Right ventricle myocardium superior (tissue), 1 donor: ENCODE data around the gene GRB10. TPM values are rescaled to one million over a fixed set of nuclear protein-coding genes. Genes with fewer than 3 reads are reported as not detected.

Source experiments
- ATAC-seq: fragments of 200-7000 bp; cut with Tn5 transposase; one replicate; pipeline ENCODE4 v1.9.1; 2020; ENCODE audit warnings: mild to moderate bottlenecking; ENCODE audit not compliant: poor library complexity
- DNase-seq: peaks from one replicate; pipeline ENCODE4 v3.0.0-alpha.2; 2020
- intact Hi-C: fragments of 100-400 bp; cut with DNase I; formaldehyde crosslinking; loops from one replicate; pipeline ENCODE4 v1.11.2; 2022
- total RNA-seq: library from RNA; stranded (reverse); fragmentation: NEBNext Ultra II Directional; extraction: Animal tissue kit (Norgen Biotek cat#: 25700); gene quantifications from one replicate; pipeline ENCODE4 v1.2.1, GENCODE V29; 2021
- donor health status: DM: no; HTN: yes; CAD: no; lungs with severe emphysema.

Gene GRB10
- total RNA-seq, 1 donor from 2014 or later, result 32.2 TPM

DNA sequence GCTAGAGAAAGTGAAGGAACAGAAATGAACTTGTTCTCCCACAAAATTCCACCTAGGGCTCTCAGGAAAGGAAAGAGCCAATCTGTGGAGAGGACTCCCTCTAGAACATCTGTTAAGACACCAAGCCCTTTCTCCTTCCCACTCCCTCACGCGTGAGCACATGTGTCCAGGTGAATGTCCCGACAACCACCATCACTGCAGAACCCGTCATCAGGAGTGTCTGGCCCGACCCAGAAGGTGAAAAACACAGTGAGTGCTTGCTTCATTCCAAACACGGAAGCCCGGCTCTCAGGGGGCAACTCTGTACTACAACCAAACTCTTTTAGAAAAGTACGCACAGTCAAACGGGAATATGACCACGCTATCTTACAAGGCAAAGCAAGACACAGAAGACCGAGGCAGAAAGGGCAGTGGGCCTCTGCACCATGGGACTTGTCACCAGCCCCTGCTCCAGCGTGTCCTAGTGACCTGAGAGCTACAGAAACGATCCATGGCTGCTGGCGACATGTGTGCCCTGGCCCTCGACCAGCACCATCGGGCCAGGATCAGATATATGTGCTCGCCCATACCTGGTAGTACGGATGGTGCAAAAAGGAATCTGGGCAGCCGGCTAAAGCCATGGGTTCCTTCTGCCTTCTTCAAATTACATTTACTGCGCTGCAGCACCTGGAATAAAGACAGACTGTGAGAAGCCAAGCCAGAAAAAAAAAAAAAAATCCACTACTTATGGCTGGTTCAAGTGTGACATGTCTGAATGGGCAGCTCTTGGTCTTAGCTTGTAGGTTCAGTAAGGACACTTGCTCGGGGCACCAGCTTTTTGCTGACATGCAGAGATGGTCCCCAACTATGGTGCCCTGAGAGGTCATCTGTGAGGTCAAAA is 50.8 kb downstream of the GRB10 start:
- no peak for ATAC-seq
- intact Hi-C loops, result no loop called here
- no peak for DNase-seq

GRCh38 chr7:50730446-50731400 is 52.0 kb downstream of the GRB10 start:
- no peak for DNase-seq
- peak; percentile 40 for ATAC-seq
- intact Hi-C loops, result no loop called here

GRCh38 chr7:50729962-50730361 is 52.7 kb downstream of the GRB10 start:
- DNase-seq (no peak), ATAC-seq (no peak)
- intact Hi-C loops, result no loop called here

DNA sequence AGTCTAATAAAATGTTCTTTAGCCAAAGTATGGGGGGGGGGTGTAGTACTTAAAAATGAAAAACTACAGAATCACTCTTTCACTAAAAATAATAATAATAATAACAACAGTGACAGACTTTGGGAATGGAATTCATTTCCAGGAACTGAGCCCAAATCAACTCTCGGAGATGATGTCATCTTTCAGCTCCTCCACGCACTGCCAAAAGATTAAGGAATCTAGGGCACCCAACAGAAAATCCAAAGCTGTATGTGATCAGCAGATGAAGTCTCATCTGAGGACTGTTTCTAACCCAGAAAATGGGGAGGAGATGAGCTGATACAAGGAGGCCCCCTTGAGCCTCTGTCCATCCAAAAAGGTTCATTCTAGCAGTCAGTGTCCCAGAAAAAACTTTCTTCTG is 54.5 kb downstream of the GRB10 start:
- ATAC-seq (peak; percentile 77), DNase-seq (no peak)
- intact Hi-C loops, result no loop called here

DNA sequence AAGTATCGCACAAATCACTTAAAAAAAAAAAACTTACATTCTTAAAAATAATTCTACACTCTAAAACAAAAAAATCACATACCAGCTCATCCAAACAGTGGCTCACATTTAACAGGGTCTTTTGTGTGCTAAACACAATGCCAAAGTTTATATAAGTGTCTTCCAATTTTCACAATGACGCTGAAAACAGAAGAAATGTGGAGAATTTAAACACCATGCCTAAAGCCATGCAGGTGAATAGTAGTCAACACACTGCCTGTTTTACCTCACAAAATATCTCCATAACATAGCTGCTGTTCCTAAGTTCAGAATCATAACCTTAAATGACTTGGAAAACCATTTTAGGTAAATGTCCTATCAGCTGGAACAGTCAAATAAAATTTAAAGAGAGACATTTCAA is 55.0 kb downstream of the GRB10 start:
- ATAC-seq (no peak), DNase-seq (no peak)
- intact Hi-C loops, result no loop called here

DNA sequence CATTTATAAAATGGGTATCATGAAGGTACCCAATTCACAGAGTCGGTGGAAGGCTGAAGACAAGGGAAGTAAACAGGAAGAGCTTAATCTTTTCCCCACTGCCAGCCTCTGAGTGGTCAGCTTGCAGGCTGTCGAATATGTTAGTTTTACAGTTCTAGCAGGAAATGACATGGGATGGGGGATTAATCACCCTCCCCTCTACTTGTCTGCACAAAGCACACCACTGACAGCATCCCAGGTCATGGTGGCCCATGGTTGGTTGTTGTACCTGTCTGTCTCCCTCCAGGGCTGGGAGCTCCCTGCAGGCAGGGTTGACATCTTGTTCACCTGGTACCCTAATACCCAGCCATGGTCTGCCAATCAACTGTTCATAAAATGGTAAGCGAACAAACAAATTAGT is 55.6 kb downstream of the GRB10 start:
- ATAC-seq, result no peak
- intact Hi-C loops, result no loop called here

GRCh38 chr7:50725774-50726173 is 56.9 kb downstream of the GRB10 start:
- ATAC-seq (no peak), DNase-seq (no peak)
- intact Hi-C loops, result no loop called here

More for the DNA sequence above, 55.6 kb downstream of the GRB10 start:
- no peak for DNase-seq

GRCh38 chr7:50724526-50725520 is 57.9 kb downstream of the GRB10 start:
- ATAC-seq (no peak), DNase-seq (no peak)
- intact Hi-C loops, result no loop called here

DNA sequence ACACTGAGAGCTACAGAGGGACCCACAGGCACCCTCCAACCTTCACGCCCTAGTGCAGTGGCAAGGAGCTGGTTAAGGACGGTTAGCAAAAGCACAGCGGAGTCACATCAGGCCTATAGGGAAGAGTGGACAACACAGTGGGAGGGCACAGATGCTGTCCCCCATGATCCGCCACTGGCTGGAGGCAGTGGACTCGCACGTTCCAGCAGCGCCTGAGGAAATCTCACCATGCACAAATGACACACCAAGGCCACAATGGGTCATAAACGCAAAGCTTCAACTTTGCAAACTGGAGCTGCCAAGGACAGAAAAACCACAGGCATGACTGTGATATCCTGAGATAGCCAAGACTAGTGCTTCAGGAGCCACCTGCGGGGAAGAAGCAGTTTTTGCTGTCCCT is 58.8 kb downstream of the GRB10 start:
- ATAC-seq (no peak), DNase-seq (no peak)
- intact Hi-C loops, result no loop called here

DNA sequence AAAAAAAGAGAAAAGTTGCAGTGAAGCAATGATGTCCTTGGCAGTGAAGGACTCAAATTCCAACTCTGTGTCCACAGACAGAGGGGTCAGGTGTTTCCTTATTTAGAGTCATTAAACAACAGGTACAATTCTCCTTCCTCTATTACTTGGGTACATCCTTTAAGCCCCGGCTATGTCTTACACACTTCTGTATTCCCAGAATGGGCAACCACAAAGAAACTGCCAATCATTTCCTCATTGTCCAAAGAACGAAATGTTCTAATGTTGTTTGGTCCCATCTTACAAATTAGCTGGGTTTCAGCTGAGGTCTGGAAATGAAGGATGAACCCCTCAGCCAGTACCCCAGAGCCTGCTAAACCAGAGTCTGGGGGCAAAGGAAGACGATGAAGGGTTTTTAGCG is 59.5 kb downstream of the GRB10 start:
- no peak for ATAC-seq
- no peak for DNase-seq
- intact Hi-C loops, result no loop called here

GRCh38 chr7:50721661-50722259 is 60.9 kb downstream of the GRB10 start:
- ATAC-seq (peak; percentile 66), DNase-seq (no peak)
- intact Hi-C loops, result no loop called here

DNA sequence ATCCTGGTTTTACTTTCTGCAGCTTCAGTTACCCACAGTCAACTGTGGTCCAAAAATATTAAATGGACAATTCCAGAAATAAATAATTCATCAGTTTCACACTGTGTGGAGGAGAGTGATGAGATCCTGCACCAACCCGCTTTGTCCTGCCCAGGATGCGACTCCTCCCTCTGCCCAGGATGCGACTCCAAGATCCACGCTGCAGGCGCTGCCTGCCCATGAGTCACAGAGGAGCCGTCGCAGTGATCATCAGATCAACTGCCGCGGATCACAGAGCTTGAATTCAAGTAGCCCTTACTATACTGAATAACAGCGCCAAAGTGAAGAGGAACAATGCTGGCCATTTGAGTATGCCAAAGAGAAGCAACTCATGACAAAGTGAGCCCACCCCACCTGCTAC is 61.5 kb downstream of the GRB10 start:
- ATAC-seq (no peak), DNase-seq (no peak)
- intact Hi-C loops, result no loop called here

- ATAC-seq (no peak), DNase-seq (no peak)
- intact Hi-C loops, result no loop called here
These were observed 62.4 kb downstream of the GRB10 start for GRCh38 chr7:50720295-50720694.

GRCh38 chr7:50718876-50719275 is 63.8 kb downstream of the GRB10 start:
- no peak for ATAC-seq
- intact Hi-C loops, result no loop called here
- DNase-seq, result no peak

GRCh38 chr7:50718311-50718710 is 64.4 kb downstream of the GRB10 start:
- intact Hi-C loops, result no loop called here
- DNase-seq, result no peak
- ATAC-seq, result no peak

DNA sequence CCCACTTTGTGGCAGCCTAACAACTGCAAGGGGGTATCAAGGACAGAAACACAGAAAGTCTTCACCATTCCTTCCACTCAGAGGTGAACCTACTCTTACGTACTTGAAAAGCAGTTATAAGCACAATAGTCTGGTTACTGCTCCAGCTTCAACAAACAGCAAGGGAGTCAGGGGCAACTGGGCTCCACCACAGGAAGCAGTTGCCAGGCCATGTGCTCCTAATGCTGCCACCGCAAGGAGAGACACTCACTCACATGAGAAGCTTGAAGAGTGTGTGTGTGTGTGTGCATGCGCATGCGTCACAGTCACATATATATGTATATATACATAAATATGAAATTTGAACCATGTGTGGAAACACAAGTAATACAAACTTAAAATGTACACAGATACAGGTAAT is 65.5 kb downstream of the GRB10 start:
- intact Hi-C loops, result no loop called here
- ATAC-seq, result no peak
- no peak for DNase-seq

- ATAC-seq (no peak), DNase-seq (no peak)
- intact Hi-C loops, result no loop called here
These were observed 67.8 kb downstream of the GRB10 start for GRCh38 chr7:50714857-50715256.
